Activated CD4-positive, alpha-beta memory T cell treated with anti-CD3 and anti-CD28 coated beads for 36 hours (primary cell): ENCODE measurements around the gene ORC1. TPM values are rescaled to one million over a fixed set of nuclear protein-coding genes. Genes with fewer than 3 reads are reported as not detected.

Source experiments
- CTCF ChIA-PET: fragments of 350-600 bp; sonication (Branson Sonifier 250); formaldehyde crosslinking; loops from one replicate; lab custom pipeline; 2021; ENCODE audit warnings: antibody characterized with exemption, inconsistent platforms; lab: Charles Lee
- POLR2A ChIA-PET: fragments of 350-600 bp; sonication (Branson Sonifier 250); formaldehyde crosslinking; loops from one replicate; lab custom pipeline; 2021; ENCODE audit warnings: antibody characterized with exemption; lab: Charles Lee
- DNase-seq: peaks from one replicate; pipeline ENCODE4 v3.0.0-alpha.2; 2020
- H3K27ac Mint-ChIP-seq: one replicate; pipeline ENCODE4 v1.8.0; 2021; ENCODE audit warnings: mixed read lengths
- H3K27me3 Mint-ChIP-seq: one replicate; pipeline ENCODE4 v1.8.0; 2021; ENCODE audit warnings: mixed read lengths
- H3K36me3 Mint-ChIP-seq: one replicate; pipeline ENCODE4 v1.8.0; 2021; ENCODE audit warnings: mixed read lengths
- H3K4me1 Mint-ChIP-seq: one replicate; pipeline ENCODE4 v1.8.0; 2021; ENCODE audit warnings: low read depth, mixed read lengths
- H3K4me3 Mint-ChIP-seq: one replicate; pipeline ENCODE4 v1.8.0; 2021; ENCODE audit warnings: mild to moderate bottlenecking, mixed read lengths
- H3K9me3 Mint-ChIP-seq: one replicate; pipeline ENCODE4 v1.8.0; 2021; ENCODE audit warnings: mixed read lengths
- intact Hi-C: fragments of 100-400 bp; cut with micrococcal nuclease; formaldehyde crosslinking; loops from one replicate; pipeline ENCODE4 v1.15.1; 2023
- total RNA-seq, 2 experiments: library from RNA; stranded (reverse); gene quantifications; one replicate each; pipeline ENCODE4 v1.2.3, GENCODE V29; 2021

The ORC1 gene
- total RNA-seq, 2 experiments from 2014 or later: 42.5 to 43.0 TPM

DNA sequence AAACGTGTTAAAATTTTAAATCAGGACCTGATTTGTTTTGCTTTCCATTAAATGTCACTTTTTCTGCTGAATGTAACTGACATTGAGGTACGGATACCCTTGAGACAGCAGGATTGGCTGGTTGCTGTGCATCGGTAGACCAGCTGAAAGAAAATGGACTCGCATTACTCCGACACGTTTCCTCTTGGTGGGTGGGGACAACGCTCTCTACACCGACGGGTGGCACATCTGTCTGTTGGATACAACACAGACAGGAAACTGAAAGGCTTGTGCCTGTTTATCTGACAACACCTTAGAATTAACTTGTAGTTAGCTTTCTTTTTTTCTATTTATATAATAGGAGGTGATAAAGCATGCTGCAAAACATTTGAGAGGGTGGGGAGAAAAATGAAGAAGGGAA, 19.5 kb upstream of the ORC1 start:
- Mint-ChIP-seq H3K9me3 (no peaks in the 10 kb centered on the region), H3K27me3 (no peaks in the 10 kb centered on the region), H3K36me3 (peaks cover 24% of the 10 kb centered on the region), H3K4me3 (peak overlapping the region; percentile 7), H3K27ac (peak overlapping the region; percentile 77), H3K4me1 (peaks cover 46% of the 10 kb centered on the region)
- ChIA-PET POLR2A (interaction anchor here (1.1 to 2.0 kb wide), 3 partner anchors 20 to 130 kb away, joined by 3 to 12 read pairs (median 5); partner anchors contain the start of genes CC2D1B, ORC1 and PRPF38A), CTCF (interaction anchor here (1.0 to 1.6 kb wide), 5 partner anchors 10 to 263 kb away, joined by 3 to 10 read pairs (median 4); partner anchors contain the start of genes ORC1 and PRPF38A)
- DNase-seq: peak; percentile 81
- intact Hi-C loops: loop anchor here (1.0 to 5.0 kb wide), 4 partner anchors 19 to 209 kb away; partner anchors contain the start of genes ORC1, PRPF38A, SHISAL2A and TUT4

GRCh38 chr1:52423055-52423454, 18.8 kb upstream of the ORC1 start:
- CTCF ChIA-PET: interaction anchor here (1.0 to 1.6 kb wide), 4 partner anchors 9 to 263 kb away, joined by 3 to 10 read pairs (median 6); partner anchors contain the start of genes ORC1 and PRPF38A
- Mint-ChIP-seq H3K9me3 (no peaks in the 10 kb centered on the region), H3K27ac (peak overlapping the region; percentile 58), H3K36me3 (peaks cover 28% of the 10 kb centered on the region), H3K4me1 (peaks cover 46% of the 10 kb centered on the region), H3K27me3 (no peaks in the 10 kb centered on the region), H3K4me3 (no peak overlapping the region)
- intact Hi-C loops: loop anchor here (5.0 kb wide), 2 partner anchors 99 to 209 kb away; partner anchors contain the start of gene SHISAL2A
- no peak for DNase-seq
- POLR2A ChIA-PET: interaction anchor here (1.1 to 2.0 kb wide), 3 partner anchors 19 to 130 kb away, joined by 3 to 12 read pairs (median 5); partner anchors contain the start of genes CC2D1B, ORC1 and PRPF38A

DNA sequence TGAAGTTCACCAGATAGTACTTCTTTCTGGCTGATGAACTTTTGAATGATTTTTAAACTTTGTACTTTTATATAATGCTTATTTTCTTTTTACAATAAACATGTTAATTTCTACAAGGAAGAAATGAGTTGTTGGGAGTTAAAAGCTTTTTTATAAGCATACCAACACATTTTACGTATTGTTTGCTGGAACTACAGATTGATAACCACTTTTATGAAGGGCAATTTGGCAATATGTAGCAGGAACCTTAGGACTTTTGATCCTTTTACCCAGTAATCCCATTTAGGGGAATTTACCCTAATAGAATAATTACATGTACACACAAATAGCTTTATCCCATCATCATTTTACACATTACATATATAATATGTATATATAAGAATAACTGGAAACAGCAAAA, 16.5 kb upstream of the ORC1 start:
- ChIA-PET CTCF (interaction anchor here (0.7 kb wide), 1 partner anchor 56 kb away, joined by 3 read pairs; no protein-coding TSS in a partner anchor), POLR2A (no interaction called here)
- no peak for DNase-seq
- H3K27me3 Mint-ChIP-seq: no peaks in the 10 kb centered on the region
- H3K36me3 Mint-ChIP-seq: peaks cover 36% of the 10 kb centered on the region
- no peak overlapping the region for H3K4me3 Mint-ChIP-seq
- no peak overlapping the region for H3K27ac Mint-ChIP-seq
- peaks cover 34% of the 10 kb centered on the region for H3K4me1 Mint-ChIP-seq
- intact Hi-C loops: loop anchor here (5.0 kb wide), 2 partner anchors 102 to 212 kb away; partner anchors contain the start of gene SHISAL2A
- no peaks in the 10 kb centered on the region for H3K9me3 Mint-ChIP-seq

- peaks cover 23% of the 10 kb centered on the region for H3K4me1 Mint-ChIP-seq
- no peaks in the 10 kb centered on the region for H3K27me3 Mint-ChIP-seq
- H3K36me3 Mint-ChIP-seq: peaks cover 56% of the 10 kb centered on the region
- no peaks in the 10 kb centered on the region for H3K9me3 Mint-ChIP-seq
- ChIA-PET CTCF (no interaction called here), POLR2A (no interaction called here)
- no peak for DNase-seq
- H3K4me3 Mint-ChIP-seq: no peak overlapping the region
- intact Hi-C loops: no loop called here
- H3K27ac Mint-ChIP-seq: no peak overlapping the region
These were observed 12.6 kb upstream of the ORC1 start for GRCh38 chr1:52416811-52417210.

- DNase-seq: no peak
- Mint-ChIP-seq H3K27me3 (no peaks in the 10 kb centered on the region), H3K36me3 (peaks cover 70% of the 10 kb centered on the region), H3K27ac (peak overlapping the region; percentile 45), H3K4me3 (no peak overlapping the region), H3K9me3 (no peaks in the 10 kb centered on the region), H3K4me1 (peaks cover 23% of the 10 kb centered on the region)
- ChIA-PET CTCF (no interaction called here), POLR2A (interaction anchor here (2.3 kb wide), 1 partner anchor 11 kb away, joined by 8 read pairs; the partner anchor contains the start of genes ORC1 and PRPF38A)
- intact Hi-C loops: no loop called here
These were observed 10.7 kb upstream of the ORC1 start for GRCh38 chr1:52414942-52415341.

DNA sequence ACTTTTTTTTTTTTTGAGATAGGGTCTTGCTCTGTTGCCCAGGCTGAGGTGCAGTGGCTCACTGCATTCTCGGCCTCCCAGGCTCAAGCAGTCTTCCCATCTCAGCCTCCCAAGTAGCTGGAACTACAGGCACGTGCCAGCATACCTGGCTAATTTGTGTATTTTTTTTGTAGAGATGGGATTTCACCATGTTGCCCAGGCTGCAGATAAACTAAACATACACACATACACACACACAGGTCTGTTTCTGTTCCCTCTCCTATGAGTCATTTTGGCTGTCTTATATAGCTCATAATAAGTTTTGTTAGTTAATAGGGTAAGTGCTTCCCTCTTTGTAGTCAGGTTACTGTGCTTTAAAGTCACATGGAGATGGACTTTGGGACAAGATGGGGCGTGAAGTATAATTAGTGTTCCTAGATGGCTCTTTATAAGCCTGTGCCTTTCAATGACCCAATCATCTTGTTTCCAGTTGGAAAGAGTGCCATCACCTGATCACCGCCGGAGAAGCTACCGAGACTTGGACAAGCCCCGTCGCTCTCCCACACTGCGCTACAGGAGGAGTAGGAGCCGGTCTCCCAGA, 9.3 kb upstream of the ORC1 start:
- Mint-ChIP-seq H3K4me1 (peaks cover 15% of the 10 kb centered on the region), H3K27me3 (no peaks in the 10 kb centered on the region), H3K27ac (peak overlapping the region; percentile 26), H3K9me3 (no peaks in the 10 kb centered on the region), H3K36me3 (peaks cover 70% of the 10 kb centered on the region), H3K4me3 (no peak overlapping the region)
- DNase-seq: no peak
- ChIA-PET POLR2A (interaction anchor here (2.3 kb wide), 1 partner anchor 9 kb away, joined by 8 read pairs; the partner anchor contains the start of genes ORC1 and PRPF38A), CTCF (interaction anchor here (1.1 kb wide), 1 partner anchor 10 kb away, joined by 3 read pairs; no protein-coding TSS in a partner anchor)
- intact Hi-C loops: no loop called here

DNA sequence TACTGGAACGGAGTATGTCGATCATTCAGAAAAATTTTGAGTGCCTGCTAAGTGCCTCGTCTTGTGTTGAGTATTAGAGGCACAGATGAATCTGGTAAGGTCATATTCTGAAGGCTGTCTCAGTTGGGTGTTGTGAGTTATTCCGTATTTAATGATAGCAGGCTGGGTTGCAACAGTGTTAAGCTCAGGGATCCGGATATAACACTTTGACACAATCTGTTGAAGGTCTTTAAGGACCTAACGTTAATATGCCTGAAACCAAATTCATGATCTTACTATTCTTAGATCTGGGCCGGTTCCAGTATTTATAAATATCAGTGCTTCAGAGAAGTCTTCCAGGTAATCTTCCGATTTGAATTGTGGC, 734 bp upstream of the ORC1 start:
- DNase-seq: no peak
- ChIA-PET POLR2A (interaction anchor here (1.0 to 2.4 kb wide), 15 partner anchors 9 to 350 kb away, joined by 3 to 21 read pairs (median 5); partner anchors contain the start of genes BTF3L4, CC2D1B, SHISAL2A and TUT4), CTCF (interaction anchor here (0.8 to 4.6 kb wide), 10 partner anchors 12 to 292 kb away, joined by 3 to 40 read pairs (median 4); no protein-coding TSS in a partner anchor)
- Mint-ChIP-seq H3K4me3 (peak overlapping the region; percentile 100), H3K4me1 (peaks cover 39% of the 10 kb centered on the region), H3K27me3 (no peaks in the 10 kb centered on the region), H3K36me3 (peaks cover 52% of the 10 kb centered on the region), H3K9me3 (no peaks in the 10 kb centered on the region), H3K27ac (peak overlapping the region; percentile 96)
- intact Hi-C loops: loop anchor here (1.0 to 5.0 kb wide), 8 partner anchors 19 to 349 kb away; partner anchors contain the start of genes BTF3L4, CC2D1B and ZFYVE9

GRCh38 chr1:52403566-52404115, 582 bp downstream of the ORC1 start:
- CTCF ChIA-PET: interaction anchor here (0.9 to 4.6 kb wide), 10 partner anchors 15 to 294 kb away, joined by 3 to 40 read pairs (median 4); no protein-coding TSS in a partner anchor
- H3K9me3 Mint-ChIP-seq: no peaks in the 10 kb centered on the region
- H3K4me3 Mint-ChIP-seq: peak overlapping the region; percentile 100
- intact Hi-C loops: loop anchor here (1.0 to 5.0 kb wide), 8 partner anchors 21 to 347 kb away; partner anchors contain the start of genes BTF3L4, CC2D1B and ZFYVE9
- peak overlapping the region; percentile 96 for H3K27ac Mint-ChIP-seq
- H3K36me3 Mint-ChIP-seq: peaks cover 54% of the 10 kb centered on the region
- H3K4me1 Mint-ChIP-seq: peaks cover 39% of the 10 kb centered on the region
- no peaks in the 10 kb centered on the region for H3K27me3 Mint-ChIP-seq
- POLR2A ChIA-PET: interaction anchor here (0.9 to 2.4 kb wide), 18 partner anchors 11 to 371 kb away, joined by 3 to 21 read pairs (median 6); partner anchors contain the start of genes BTF3L4, CC2D1B, SHISAL2A and TUT4
- peak; percentile 76 for DNase-seq

DNA sequence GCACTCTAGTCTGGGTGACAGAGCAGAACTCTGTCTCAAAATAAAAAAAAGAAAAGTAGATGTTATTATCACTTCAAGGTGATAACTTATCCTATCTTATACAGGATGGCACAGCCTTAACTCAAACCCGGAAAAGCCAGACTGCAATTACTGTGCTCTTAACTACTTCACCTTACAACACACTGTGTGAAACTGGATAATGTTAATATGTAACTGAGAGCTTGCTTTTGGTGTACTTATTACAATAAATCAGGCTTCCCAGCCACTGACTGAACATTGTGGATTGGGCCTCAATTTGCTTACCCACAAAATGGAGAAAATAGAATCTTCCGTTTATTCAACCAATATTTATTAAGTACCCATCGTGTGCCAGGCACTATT, 1.4 kb downstream of the ORC1 start:
- peaks cover 49% of the 10 kb centered on the region for H3K36me3 Mint-ChIP-seq
- H3K27me3 Mint-ChIP-seq: no peaks in the 10 kb centered on the region
- peak overlapping the region; percentile 100 for H3K4me3 Mint-ChIP-seq
- H3K4me1 Mint-ChIP-seq: peaks cover 36% of the 10 kb centered on the region
- H3K9me3 Mint-ChIP-seq: no peaks in the 10 kb centered on the region
- no peak for DNase-seq
- intact Hi-C loops: loop anchor here (5.0 kb wide), 1 partner anchor 261 kb away; the partner anchor contains the start of gene ZFYVE9
- CTCF ChIA-PET: interaction anchor here (4.6 kb wide), 1 partner anchor 283 kb away, joined by 40 read pairs; no protein-coding TSS in a partner anchor
- H3K27ac Mint-ChIP-seq: no peak overlapping the region
- POLR2A ChIA-PET: no interaction called here

DNA sequence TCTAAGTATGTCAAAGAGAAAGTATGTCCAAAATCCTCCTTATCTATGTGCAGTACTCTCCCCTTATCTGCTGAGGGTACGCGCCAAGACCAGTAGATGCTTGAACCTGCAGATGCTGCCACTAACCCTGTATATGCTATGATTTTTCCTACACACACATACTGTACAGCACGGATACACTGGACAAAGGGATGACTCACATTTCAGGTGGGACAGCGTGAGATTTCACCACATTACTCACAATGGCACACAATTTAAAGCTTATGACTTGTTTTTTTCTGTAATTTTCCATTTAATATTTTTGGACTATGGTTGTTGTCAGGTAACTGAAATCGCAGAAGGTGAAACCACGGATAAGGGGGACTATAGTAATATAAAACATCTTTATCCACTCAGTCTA, 4.1 kb downstream of the ORC1 start:
- no peak overlapping the region for H3K27ac Mint-ChIP-seq
- H3K27me3 Mint-ChIP-seq: no peaks in the 10 kb centered on the region
- intact Hi-C loops: loop anchor here (5.0 kb wide), 1 partner anchor 258 kb away; the partner anchor contains the start of gene ZFYVE9
- peaks cover 61% of the 10 kb centered on the region for H3K36me3 Mint-ChIP-seq
- DNase-seq: no peak
- ChIA-PET CTCF (no interaction called here), POLR2A (interaction anchor here (1.1 kb wide), 1 partner anchor 19 kb away, joined by 3 read pairs; no protein-coding TSS in a partner anchor)
- no peak overlapping the region for H3K4me3 Mint-ChIP-seq
- H3K9me3 Mint-ChIP-seq: no peaks in the 10 kb centered on the region
- H3K4me1 Mint-ChIP-seq: peaks cover 17% of the 10 kb centered on the region

GRCh38 chr1:52399629-52400028, 4.6 kb downstream of the ORC1 start:
- Mint-ChIP-seq H3K4me1 (peaks cover 17% of the 10 kb centered on the region), H3K27me3 (no peaks in the 10 kb centered on the region), H3K4me3 (no peak overlapping the region), H3K27ac (no peak overlapping the region), H3K9me3 (no peaks in the 10 kb centered on the region), H3K36me3 (peaks cover 65% of the 10 kb centered on the region)
- ChIA-PET POLR2A (interaction anchor here (0.6 to 1.1 kb wide), 2 partner anchors 18 to 41 kb away, joined by 3 to 4 read pairs; no protein-coding TSS in a partner anchor), CTCF (no interaction called here)
- intact Hi-C loops: loop anchor here (5.0 kb wide), 1 partner anchor 257 kb away; the partner anchor contains the start of gene ZFYVE9
- no peak for DNase-seq
